GM23248 (cell line): Measurements from ENCODE around the gene GALNT4.

Experiments
- EZH2 ChIP-seq: fragments of 200-600 bp; sonication (generic); IDR thresholded peaks from 2 replicates; pipeline ENCODE4 v1.6.1; 2018; ENCODE audit warnings: antibody characterized with exemption, mild to moderate bottlenecking; ENCODE audit not compliant: insufficient read depth, poor library complexity, severe bottlenecking
- EZH2phosphoT487 ChIP-seq: fragments of 200-600 bp; sonication (generic); IDR thresholded peaks from 2 replicates; pipeline ENCODE4 v1.6.1; 2018; ENCODE audit warnings: antibody characterized with exemption, moderate library complexity, mild to moderate bottlenecking, low read depth; ENCODE audit not compliant: insufficient read depth

DNA sequence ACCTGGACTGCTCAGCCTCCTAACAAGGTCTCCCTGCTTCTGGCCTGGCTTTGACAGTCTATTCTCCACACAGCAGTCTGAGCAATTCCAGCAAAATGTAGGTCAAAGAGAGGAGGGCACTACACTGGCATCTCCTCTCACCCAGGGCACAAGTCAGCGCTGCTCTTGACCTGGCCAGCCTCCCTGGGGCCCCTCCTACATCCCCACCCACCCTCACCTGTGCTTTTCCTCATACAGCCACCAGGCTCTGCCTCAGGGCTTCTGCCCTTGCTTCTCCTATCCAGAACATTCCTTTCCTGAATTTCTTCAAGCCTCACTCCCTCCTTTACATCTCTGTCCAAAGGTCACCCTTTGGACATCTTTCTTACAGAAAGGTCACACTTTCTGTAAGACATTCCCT is 33.7 kb downstream of the GALNT4 start:
- TF ChIP-seq EZH2 (no peak), EZH2phosphoT487 (no peak)
